ENCODE measurements around the gene SYT1.
A peak's percentile ranks its signal among the peaks of the same experiment; 100 is the strongest.

SYT1 gene

DNA sequence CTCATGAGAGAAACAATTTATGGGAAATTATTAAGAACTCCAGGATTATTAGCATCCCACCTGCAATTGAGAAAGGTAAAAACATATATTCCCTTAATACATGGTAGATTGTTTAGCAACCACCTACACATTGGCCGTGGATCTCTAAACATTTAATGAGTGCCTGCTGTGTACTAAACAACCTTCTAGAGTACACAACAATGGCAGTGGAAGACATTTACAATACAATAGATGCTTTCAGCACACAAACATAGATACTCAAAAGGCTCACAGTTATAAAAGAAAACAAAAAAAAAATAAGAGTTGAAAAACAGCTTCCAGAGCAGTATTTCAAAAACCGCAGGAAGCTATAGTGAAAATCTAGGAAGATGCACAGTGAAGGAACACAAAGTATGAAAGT lies 382.9 kb downstream of the SYT1 start:
- no peak overlapping the region for H3K4me3 ChIP-seq (ENCODE audit: low read length)
- TF ChIP-seq, protein P1, sequence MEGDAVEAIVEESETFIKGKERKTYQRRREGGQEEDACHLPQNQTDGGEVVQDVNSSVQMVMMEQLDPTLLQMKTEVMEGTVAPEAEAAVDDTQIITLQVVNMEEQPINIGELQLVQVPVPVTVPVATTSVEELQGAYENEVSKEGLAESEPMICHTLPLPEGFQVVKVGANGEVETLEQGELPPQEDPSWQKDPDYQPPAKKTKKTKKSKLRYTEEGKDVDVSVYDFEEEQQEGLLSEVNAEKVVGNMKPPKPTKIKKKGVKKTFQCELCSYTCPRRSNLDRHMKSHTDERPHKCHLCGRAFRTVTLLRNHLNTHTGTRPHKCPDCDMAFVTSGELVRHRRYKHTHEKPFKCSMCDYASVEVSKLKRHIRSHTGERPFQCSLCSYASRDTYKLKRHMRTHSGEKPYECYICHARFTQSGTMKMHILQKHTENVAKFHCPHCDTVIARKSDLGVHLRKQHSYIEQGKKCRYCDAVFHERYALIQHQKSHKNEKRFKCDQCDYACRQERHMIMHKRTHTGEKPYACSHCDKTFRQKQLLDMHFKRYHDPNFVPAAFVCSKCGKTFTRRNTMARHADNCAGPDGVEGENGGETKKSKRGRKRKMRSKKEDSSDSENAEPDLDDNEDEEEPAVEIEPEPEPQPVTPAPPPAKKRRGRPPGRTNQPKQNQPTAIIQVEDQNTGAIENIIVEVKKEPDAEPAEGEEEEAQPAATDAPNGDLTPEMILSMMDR (IDR thresholded peaks at IDR 0.05; ENCODE audit: insufficient read depth, low read depth, low read length, missing control alignments) = no peak
- DNase-seq (ENCODE audit: low read depth) = no peak

DNA sequence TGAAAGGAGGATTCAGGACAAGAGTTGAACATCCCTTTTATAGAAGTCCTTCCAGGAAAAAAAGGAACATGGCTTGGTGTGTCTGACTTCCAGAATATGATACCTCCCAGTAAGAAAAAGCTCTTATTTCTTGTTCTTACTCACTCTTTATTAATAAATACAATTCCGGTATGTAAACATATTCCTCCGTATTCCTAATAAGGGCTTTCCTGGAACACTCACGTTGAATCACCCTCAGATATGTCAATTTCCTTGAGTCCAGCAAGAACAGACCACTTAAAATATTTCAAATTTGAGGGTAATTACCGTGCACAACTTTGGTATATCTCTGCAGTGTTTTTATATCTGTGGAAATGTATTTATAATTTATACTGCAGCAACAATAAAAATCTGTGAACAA lies 385.6 kb downstream of the SYT1 start:
- peak; percentile 70 for DNase-seq (ENCODE audit: low read depth)
- TF ChIP-seq, protein P1 (IDR thresholded peaks at IDR 0.05; ENCODE audit: insufficient read depth, low read depth, low read length, missing control alignments) = no peak
- H3K4me3 ChIP-seq (ENCODE audit: low read length) = no peak overlapping the region

DNA sequence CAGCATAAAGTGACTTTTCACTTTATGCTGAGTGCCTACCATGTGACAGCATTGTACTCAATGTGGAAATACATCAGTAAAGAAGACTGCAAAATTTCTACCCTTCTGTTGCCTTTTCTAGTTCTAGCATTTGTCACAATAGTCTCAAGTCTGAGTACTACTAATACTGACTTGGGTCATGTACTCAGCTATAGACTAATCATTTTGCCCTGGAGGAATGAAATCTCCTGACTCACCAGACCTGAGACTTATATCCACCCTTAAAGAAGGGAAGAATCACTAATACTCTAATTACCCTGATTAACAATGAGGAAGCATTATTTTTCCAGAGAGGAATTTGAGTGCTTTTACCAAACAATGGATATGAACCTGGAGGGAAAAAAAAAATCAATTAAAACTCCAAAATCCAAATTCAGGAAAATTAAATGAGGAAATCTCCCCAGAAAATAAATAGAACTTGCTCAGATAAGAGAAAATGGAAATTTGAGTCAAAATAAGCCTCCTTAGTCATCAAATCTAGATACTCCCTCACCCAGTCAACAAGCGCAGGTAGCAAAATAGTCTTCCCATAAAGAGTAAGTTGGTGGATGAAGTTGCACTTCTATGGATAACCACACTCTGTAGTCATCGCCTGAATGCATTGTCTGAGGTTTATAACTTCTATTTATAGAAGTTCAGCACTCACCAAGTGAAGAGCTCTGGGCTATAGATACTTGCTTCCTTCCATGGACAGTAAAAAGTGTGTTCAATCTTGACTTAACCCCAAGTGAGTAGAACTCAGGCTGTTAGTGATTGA lies 386.6 kb downstream of the SYT1 start:
- TF ChIP-seq, protein P1 (IDR thresholded peaks at IDR 0.05; ENCODE audit: insufficient read depth, low read depth, low read length, missing control alignments) = no peak
- peak; percentile 94 for DNase-seq (ENCODE audit: low read depth)

DNA sequence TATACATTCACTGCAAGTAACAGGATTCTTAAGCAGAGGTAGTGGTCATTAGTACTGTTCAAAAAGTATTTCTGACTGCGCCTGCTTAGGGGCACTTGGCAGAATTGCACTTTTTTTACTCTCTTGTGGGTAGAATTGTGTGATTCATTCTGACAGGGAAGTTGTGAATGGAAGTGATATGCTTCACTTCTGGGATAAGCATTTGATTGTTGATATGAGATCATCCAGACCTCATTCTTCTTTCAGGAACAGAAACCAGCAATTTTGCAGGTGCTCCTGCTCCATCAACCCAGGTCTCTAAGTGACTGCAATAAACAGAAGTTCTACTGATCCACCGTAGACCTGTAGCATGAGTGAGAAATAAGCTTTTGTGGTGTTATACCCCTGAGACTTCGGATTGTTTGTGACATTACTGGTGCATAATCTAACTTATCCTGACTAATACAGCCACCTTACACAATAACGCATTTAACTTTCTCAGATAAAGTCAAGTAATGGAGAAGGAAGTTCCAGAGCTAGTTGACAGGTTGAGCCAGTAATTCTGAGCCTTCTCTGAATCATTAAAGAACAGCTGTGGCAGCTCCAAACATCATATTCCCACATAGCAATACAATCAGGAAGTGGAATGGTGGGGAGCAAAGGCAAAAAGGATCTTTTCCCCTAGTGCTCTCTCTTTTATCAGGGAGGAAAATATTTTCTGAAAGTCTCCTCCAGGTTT lies 387.9 kb downstream of the SYT1 start:
- peak; percentile 70 for DNase-seq (ENCODE audit: low read depth)
- TF ChIP-seq, protein P1 (IDR thresholded peaks at IDR 0.05; ENCODE audit: insufficient read depth, low read depth, low read length, missing control alignments) = no peak
- H3K4me3 ChIP-seq (ENCODE audit: low read length) = no peak overlapping the region

More for the DNA sequence above, 386.6 kb downstream of the SYT1 start:
- no peak overlapping the region for H3K4me3 ChIP-seq (ENCODE audit: low read length)

DNA sequence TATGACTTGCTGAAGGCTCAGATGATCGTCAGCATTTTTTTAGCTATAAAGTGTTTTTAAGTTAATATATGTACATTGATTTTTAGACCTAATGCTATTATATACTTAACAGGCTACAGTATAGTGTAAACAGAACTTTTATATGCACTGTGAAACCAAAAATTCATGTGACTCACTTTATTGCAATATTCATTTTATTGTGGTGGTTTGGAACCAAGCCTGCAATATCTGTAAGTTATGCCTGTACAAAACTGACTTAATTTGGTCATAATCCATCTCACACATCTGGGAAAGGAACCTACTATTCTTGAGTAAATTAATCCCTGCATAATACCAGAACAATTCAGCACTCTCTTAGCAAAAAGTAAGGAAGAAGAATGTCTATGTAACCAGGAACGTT lies 390.7 kb downstream of the SYT1 start:
- H3K4me3 ChIP-seq (ENCODE audit: low read length) = no peak overlapping the region
- TF ChIP-seq, protein P1 (IDR thresholded peaks at IDR 0.05; ENCODE audit: insufficient read depth, low read depth, low read length, missing control alignments) = no peak
- no peak for DNase-seq (ENCODE audit: low read depth)

DNA sequence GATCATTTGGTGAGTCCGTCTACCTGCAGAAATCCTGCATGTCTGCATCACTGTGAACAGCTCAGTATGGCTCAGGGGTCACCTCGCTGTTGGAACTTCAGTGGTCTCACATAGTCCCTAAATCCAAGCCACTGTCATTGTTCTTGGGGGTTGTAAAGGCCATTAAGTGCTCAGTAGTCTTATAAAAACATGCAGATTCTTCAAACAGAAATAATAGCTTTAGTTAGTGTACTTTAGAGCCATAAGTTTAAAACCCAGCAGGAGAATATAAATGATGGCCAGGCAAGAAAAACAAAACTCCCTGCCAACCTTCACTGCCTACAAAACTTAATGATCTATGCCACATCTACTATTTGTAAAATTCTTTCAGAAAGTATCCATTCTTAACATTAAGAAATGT lies 396.3 kb downstream of the SYT1 start:
- DNase-seq (ENCODE audit: low read depth) = no peak
- TF ChIP-seq, protein P1 (IDR thresholded peaks at IDR 0.05; ENCODE audit: insufficient read depth, low read depth, low read length, missing control alignments) = no peak
- no peak overlapping the region for H3K4me3 ChIP-seq (ENCODE audit: low read length)
